Lung (tissue), 12 donors: ENCODE results near the gene AGAP2. TPM values are rescaled to one million over a fixed set of nuclear protein-coding genes. Genes with fewer than 3 reads are reported as not detected.

Experiments used
- ATAC-seq: fragments of 200-7000 bp; cut with Tn5 transposase; one replicate; pipeline ENCODE4 v1.9.1; 2020; ENCODE audit warnings: moderate number of reproducible peaks; ENCODE audit not compliant: insufficient read depth, low FRiP score
- DNase-seq, 3 donors: peaks; one replicate each; pipeline ENCODE4 v3.0.0-alpha.2; 2013 to 2017
- H3K27ac ChIP-seq, 2 donors: one replicate each; pipeline ENCODE4 v1.5.1; 2013; ENCODE audit warnings: mild to moderate bottlenecking in 2 of 2, moderate library complexity in 2 of 2, control low read depth in 1 of 2, inconsistent platforms in 1 of 2, low read depth in 1 of 2, low read length in 1 of 2
- H3K27me3 ChIP-seq, 3 donors: one replicate each; pipeline ENCODE4 v1.5.1; 2013; ENCODE audit warnings: low read length in 2 of 3; ENCODE audit not compliant: control insufficient read depth in 3 of 3, insufficient read depth in 3 of 3
- H3K36me3 ChIP-seq, 4 donors: one replicate each; pipeline ENCODE4 v1.5.1; 2013; ENCODE audit warnings: low read length in 4 of 4, mild to moderate bottlenecking in 1 of 4, moderate library complexity in 1 of 4; ENCODE audit not compliant: control insufficient read depth in 4 of 4, insufficient read depth in 4 of 4
- H3K4me1 ChIP-seq, 5 donors: one replicate each; pipeline ENCODE4 v1.5.1; 2013; ENCODE audit warnings: low read length in 5 of 5, mild to moderate bottlenecking in 2 of 5, moderate library complexity in 1 of 5; ENCODE audit not compliant: control insufficient read depth in 5 of 5, insufficient read depth in 5 of 5
- H3K4me3 ChIP-seq: one replicate; pipeline ENCODE4 v1.5.1; 2013; ENCODE audit warnings: mild to moderate bottlenecking, control low read depth, moderate library complexity
- H3K9ac ChIP-seq, 2 donors: one replicate each; pipeline ENCODE4 v1.5.1; 2013; ENCODE audit warnings: low read length in 2 of 2, control low read depth in 1 of 2; ENCODE audit not compliant: insufficient read depth in 1 of 2
- H3K9me3 ChIP-seq, 4 donors: one replicate each; pipeline ENCODE4 v1.5.1; 2013; ENCODE audit warnings: low read length in 3 of 4, mild to moderate bottlenecking in 1 of 4, moderate library complexity in 1 of 4; ENCODE audit not compliant: control insufficient read depth in 4 of 4, insufficient read depth in 3 of 4
- CTCF ChIP-seq: IDR thresholded peaks from 2 replicates; pipeline ENCODE4 v1.5.1; 2012; ENCODE audit warnings: mild to moderate bottlenecking; ENCODE audit errors: control extremely low read depth, extremely low read depth
- WGBS, 2 donors: extraction: QIAGEN DNeasy Blood & Tissue Kit; methylation state at CpG; one replicate each; pipeline ENCODE4 v1.1.7; 2013; 5-methylcytosine and 5-hydroxymethylcytosine counted together
- polyA plus RNA-seq, 2 donors: library from polyadenylated mRNA; stranded (reverse); fragments of 200-250 nt; gene quantifications; one replicate each; pipeline ENCODE4 v1.2.1, GENCODE V29; 2013
- total RNA-seq, 2 donors: library from RNA; depleted of rRNA in 1 of 2; stranded (reverse); fragments of >200 nt in 1 of 2; gene quantifications; one replicate each; pipeline ENCODE4 v1.2.1, GENCODE V29; 2014 to 2021
- donor health status: control.
- donor health status: control.
- donor health status: Bipolar disorder and iron deficiency.
- donor health status: healthy.
- donor health status: DM: yes; HTN: yes; CAD: no.

Gene AGAP2
- total and polyA plus RNA-seq, 4 donors, result 1.4 to 4.8 (median 3.0) TPM

DNA sequence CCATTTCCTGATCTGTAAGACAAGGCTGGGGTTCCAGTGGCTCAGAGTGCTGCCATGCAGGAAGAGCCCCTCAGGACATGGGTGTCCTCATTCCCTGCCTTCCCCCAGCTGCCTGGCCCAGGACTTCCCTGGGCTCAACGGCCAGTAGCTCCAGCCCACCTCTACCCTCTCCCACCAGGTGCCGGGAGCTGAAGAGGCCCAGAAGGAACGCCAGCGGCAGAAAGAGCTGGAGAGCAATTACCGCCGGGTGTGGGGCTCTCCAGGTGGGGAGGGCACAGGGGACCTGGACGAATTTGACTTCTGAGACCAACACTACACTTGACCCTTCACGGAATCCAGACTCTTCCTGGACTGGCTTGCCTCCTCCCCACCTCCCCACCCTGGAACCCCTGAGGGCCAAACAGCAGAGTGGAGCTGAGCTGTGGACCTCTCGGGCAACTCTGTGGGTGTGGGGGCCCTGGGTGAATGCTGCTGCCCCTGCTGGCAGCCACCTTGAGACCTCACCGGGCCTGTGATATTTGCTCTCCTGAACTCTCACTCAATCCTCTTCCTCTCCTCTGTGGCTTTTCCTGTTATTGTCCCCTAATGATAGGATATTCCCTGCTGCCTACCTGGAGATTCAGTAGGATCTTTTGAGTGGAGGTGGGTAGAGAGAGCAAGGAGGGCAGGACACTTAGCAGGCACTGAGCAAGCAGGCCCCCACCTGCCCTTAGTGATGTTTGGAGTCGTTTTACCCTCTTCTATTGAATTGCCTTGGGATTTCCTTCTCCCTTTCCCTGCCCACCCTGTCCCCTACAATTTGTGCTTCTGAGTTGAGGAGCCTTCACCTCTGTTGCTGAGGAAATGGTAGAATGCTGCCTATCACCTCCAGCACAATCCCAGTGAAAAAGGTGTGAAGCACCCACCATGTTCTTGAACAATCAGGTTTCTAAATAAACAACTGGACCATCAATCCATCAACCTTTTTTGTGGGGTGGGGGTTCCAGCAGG, 17.6 kb downstream of the AGAP2 start:
- no peak for TF ChIP-seq CTCF
- Histone ChIP-seq H3K4me3 (no peak overlapping the region), H3K9me3 (peaks cover 0 to 2% (median 0%) of the 10 kb centered on the region in 4 donors), H3K4me1 (peaks cover 0 to 6% (median 0%) of the 10 kb centered on the region in 5 donors), H3K9ac (no peak overlapping the region), H3K27ac (no peak overlapping the region), H3K36me3 (peaks cover 17 to 50% (median 28%) of the 10 kb centered on the region in 4 donors), H3K27me3 (peaks cover 0 to 7% (median 4%) of the 10 kb centered on the region in 3 donors)
- no peak for DNase-seq
- WGBS, 2 donors, result 85 to 92% methylated on average over 11 of the region's 11 CpGs
- ATAC-seq, result no peak

DNA sequence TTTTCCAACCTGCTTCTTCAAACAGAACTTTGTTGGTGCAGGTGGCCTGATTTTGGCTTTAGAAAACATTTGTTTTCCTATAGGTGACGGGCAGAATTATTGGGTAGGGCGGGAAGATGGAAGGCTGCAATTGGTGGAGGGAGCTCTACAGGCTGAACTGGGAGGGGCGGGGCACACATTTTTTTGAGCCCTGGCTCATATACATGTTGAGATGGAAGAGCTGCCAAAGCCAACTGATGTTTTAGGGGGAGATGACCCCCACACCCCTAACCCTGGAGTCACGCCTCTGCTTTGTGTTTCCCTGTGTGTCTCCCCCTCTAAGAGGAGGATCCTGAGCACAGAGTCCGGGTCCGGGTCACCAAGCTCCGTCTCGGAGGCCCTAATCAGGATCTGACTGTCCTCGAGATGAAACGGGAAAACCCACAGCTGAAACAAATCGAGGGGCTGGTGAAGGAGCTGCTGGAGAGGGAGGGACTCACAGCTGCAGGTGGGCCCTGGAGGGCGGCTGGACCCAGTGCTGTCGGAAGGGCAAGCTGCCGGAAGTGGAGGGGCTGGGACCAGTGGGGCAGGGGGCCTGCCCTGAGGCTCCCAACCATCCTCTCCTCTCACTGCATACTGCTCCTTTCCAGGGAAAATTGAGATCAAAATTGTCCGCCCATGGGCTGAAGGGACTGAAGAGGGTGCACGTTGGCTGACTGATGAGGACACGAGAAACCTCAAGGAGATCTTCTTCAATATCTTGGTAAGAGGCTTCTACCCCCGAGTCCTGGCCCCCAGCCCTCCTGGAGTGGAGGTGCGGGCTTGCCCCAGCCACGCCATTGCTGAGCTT, 18.6 kb downstream of the AGAP2 start:
- Histone ChIP-seq H3K9me3 (peaks cover 0 to 2% (median 0%) of the 10 kb centered on the region in 4 donors), H3K27ac (no peak overlapping the region), H3K4me3 (no peak overlapping the region), H3K36me3 (peaks cover 20 to 56% (median 31%) of the 10 kb centered on the region in 4 donors), H3K27me3 (peaks cover 0 to 3% (median 2%) of the 10 kb centered on the region in 3 donors), H3K9ac (no peak overlapping the region), H3K4me1 (peaks cover 0 to 5% (median 0%) of the 10 kb centered on the region in 5 donors)
- TF ChIP-seq CTCF, result no peak
- no peak for ATAC-seq
- no peak for DNase-seq
- 95% methylated on average over 20 of the region's 20 CpGs for WGBS, 2 donors

- no peak for TF ChIP-seq CTCF
- Histone ChIP-seq H3K4me1 (peaks cover 0 to 5% (median 0%) of the 10 kb centered on the region in 5 donors), H3K27ac (no peak overlapping the region), H3K27me3 (no peaks in the 10 kb centered on the region), H3K9me3 (peaks cover 0 to 2% (median 0%) of the 10 kb centered on the region in 4 donors), H3K4me3 (no peak overlapping the region), H3K9ac (no peak overlapping the region), H3K36me3 (peaks cover 25 to 60% (median 31%) of the 10 kb centered on the region in 4 donors)
- DNase-seq (no peak), ATAC-seq (no peak)
- 96 to 98% methylated on average over 15 of the region's 15 CpGs for WGBS, 2 donors
These were observed 19.7 kb downstream of the AGAP2 start for GRCh38 chr12:57718641-57719528.
